ENCODE results near the gene SLC39A2. TPM values are rescaled to one million over a fixed set of nuclear protein-coding genes. Genes with fewer than 3 reads are reported as not detected.
"Not testable (repeated sequence)": the region's sequence is repeated elsewhere in the genome, so short reads cannot be mapped to it uniquely, and the experiment has no call there.

SLC39A2 gene
- total RNA-seq, 4 donors from 2014 or later, result 1.0 to 1.1 TPM; not detected in 2

DNA sequence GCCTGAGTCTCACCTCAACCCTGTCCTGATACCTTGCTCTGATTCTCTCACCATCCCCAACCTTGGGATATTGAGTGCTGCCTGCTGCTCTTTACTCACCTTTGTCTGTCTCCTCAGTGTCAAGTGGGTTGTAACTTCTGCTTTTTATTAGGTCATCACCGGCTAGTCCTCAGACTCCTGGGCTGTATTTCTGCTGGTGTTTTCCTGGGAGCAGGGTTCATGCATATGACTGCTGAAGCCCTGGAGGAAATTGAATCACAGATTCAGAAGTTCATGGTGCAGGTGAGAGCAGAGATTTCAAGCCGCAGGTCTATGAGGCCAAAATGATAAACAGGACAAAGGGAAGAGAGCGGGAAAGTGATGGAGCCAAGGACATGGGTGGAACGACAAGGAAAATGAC lies 498 bp downstream of the SLC39A2 start:
- Histone ChIP-seq H3K27ac (peak overlapping the region in 1 of 4 donors; percentile 32), H3K36me3 (peaks cover 0 to 26% (median 0%) of the 10 kb centered on the region in 3 donors), H3K4me3 (no peak overlapping the region), H3K27me3 (no peaks in the 10 kb centered on the region), H3K4me1 (peaks cover 0 to 19% (median 0%) of the 10 kb centered on the region in 4 donors), H3K9me3 (no peaks in the 10 kb centered on the region)
- no peak for TF ChIP-seq POLR2A (IDR thresholded peaks at IDR 0.05)
- TF ChIP-seq, protein P1, sequence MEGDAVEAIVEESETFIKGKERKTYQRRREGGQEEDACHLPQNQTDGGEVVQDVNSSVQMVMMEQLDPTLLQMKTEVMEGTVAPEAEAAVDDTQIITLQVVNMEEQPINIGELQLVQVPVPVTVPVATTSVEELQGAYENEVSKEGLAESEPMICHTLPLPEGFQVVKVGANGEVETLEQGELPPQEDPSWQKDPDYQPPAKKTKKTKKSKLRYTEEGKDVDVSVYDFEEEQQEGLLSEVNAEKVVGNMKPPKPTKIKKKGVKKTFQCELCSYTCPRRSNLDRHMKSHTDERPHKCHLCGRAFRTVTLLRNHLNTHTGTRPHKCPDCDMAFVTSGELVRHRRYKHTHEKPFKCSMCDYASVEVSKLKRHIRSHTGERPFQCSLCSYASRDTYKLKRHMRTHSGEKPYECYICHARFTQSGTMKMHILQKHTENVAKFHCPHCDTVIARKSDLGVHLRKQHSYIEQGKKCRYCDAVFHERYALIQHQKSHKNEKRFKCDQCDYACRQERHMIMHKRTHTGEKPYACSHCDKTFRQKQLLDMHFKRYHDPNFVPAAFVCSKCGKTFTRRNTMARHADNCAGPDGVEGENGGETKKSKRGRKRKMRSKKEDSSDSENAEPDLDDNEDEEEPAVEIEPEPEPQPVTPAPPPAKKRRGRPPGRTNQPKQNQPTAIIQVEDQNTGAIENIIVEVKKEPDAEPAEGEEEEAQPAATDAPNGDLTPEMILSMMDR (IDR thresholded peaks at IDR 0.05), result no peak
- no peak for DNase-seq

DNA sequence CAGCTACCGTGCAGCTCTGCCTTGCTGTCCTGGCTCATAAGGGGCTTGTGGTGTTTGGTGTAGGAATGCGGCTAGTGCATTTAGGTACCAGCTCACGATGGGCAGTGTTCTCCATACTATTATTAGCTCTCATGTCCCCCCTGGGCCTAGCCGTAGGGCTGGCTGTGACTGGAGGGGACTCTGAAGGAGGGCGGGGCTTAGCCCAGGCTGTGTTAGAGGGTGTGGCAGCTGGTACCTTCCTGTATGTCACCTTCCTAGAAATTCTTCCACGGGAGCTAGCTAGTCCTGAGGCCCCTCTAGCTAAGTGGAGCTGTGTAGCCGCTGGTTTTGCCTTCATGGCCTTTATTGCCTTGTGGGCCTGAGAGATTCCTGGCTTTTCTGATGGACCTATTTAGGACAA lies 2.1 kb downstream of the SLC39A2 start:
- no peak for DNase-seq
- Histone ChIP-seq H3K9me3 (no peaks in the 10 kb centered on the region), H3K27me3 (no peaks in the 10 kb centered on the region), H3K4me1 (peaks cover 0 to 12% (median 0%) of the 10 kb centered on the region in 4 donors), H3K27ac (no peak overlapping the region), H3K36me3 (peaks cover 0 to 9% (median 0%) of the 10 kb centered on the region in 3 donors), H3K4me3 (no peak overlapping the region)
- no peak for TF ChIP-seq POLR2A (IDR thresholded peaks at IDR 0.05)
- TF ChIP-seq, protein P1 (IDR thresholded peaks at IDR 0.05), result no peak

DNA sequence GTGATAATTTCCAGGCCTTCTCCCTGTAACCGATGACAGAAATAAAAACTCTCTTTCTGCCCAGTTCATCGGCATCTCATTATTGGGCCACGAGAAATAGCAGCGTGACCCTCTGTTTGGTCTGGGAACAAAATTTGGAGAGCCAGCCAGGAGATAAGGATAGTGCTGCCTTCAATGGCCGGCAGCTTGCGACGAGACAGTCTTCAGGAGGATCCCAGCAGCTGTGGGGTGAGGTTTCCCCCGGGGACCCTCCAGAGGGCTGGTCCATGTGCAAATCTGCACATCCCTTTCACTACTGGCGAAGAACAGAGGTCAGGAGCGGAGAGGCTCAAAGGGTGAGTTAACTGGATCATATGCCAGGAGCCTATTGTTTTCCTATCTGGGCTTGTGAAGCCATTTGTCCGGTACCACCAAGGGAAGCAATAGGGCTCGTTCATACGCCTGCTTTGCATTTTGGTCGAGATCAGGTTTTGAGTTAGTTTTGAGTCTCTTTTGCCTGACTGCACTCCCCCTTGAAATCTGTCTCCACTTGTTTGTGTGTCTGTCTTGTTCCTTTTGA lies 4.8 kb downstream of the SLC39A2 start:
- Histone ChIP-seq H3K36me3 (no peaks in the 10 kb centered on the region), H3K4me3 (no peak overlapping the region), H3K9me3 (no peaks in the 10 kb centered on the region), H3K27ac (no peak overlapping the region), H3K27me3 (no peaks in the 10 kb centered on the region), H3K4me1 (peaks cover 0 to 4% (median 0%) of the 10 kb centered on the region in 4 donors)
- DNase-seq, result no peak
- TF ChIP-seq, protein P1 (IDR thresholded peaks at IDR 0.05), result no peak
- TF ChIP-seq POLR2A (IDR thresholded peaks at IDR 0.05), result no peak

DNA sequence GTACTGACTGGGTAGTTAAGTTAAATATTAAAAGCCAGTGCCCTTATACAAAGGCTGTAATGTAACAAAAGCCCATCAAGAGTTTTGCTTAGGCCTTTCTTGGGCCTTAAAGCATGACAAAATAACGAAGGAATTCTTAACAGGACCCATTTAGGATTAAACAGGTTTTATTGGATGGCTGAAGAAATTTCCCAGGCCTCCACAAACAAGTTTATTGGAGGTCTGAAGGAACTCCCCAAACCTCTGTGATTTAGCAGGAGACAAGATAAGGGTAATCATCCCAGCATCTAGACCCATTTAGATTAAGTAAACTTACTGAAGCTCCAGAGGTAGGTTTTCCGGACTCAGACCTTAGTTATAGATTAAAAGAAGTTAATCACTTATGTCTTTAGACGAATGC lies 10.6 kb downstream of the SLC39A2 start:
- not testable (repeated sequence) for H3K4me1 ChIP-seq, H3K4me3 ChIP-seq, H3K36me3 ChIP-seq, H3K27ac ChIP-seq, H3K9me3 ChIP-seq, DNase-seq, H3K27me3 ChIP-seq

DNA sequence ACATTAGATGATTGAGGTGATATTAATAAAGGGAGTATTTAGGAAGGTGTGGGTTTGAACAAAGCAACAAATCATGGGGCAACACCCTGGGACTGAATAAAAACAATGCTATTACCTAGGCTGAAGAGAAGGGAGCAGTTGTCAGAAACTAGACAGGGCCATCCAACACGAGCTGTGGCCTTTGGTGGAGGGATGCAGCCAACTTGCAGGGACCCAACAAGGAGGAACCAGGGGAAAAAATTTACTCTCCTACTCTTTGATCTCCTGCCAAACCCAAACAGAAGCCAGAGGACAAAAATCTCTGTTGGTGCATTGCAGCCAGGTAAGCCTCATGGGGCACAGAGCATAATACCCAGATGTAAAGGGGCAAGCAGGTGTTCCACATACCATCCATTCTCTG lies 12.0 kb downstream of the SLC39A2 start:
- TF ChIP-seq, protein P1 (IDR thresholded peaks at IDR 0.05), result no peak
- TF ChIP-seq POLR2A (IDR thresholded peaks at IDR 0.05), result no peak
- Histone ChIP-seq H3K9me3 (no peaks in the 10 kb centered on the region), H3K4me3 (no peak overlapping the region), H3K4me1 (no peaks in the 10 kb centered on the region), H3K36me3 (no peaks in the 10 kb centered on the region), H3K27me3 (no peaks in the 10 kb centered on the region), H3K27ac (no peak overlapping the region)
- no peak for DNase-seq

DNA sequence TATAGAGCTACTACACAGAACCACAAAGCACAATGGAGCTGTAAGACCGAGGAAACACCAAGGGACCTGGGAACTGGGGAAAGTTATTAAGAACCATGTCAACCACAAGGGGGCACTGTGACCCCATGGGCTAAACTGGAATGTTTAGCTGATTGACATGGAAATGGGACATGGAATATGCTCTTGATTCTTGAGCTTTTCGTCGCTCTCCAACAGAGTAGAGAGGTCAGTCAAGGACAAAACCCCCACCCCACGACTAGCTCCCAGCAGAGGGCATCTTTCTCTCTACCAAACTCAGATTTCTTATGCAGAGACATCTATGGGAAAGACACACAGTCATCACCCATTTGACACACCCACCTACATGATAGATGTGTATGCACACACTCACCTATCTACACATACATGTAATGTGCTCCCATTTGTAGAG lies 15.7 kb downstream of the SLC39A2 start:
- no peak overlapping the region for H3K27ac ChIP-seq

More for the DNA sequence above, 15.7 kb downstream of the SLC39A2 start:
- Histone ChIP-seq H3K4me1 (no peaks in the 10 kb centered on the region), H3K9me3 (no peaks in the 10 kb centered on the region), H3K4me3 (no peak overlapping the region), H3K36me3 (peaks cover 0 to 32% (median 0%) of the 10 kb centered on the region in 3 donors), H3K27me3 (no peaks in the 10 kb centered on the region)
- peak; percentile 77 to 94 (median 80) for DNase-seq
- TF ChIP-seq POLR2A (IDR thresholded peaks at IDR 0.05), result no peak
- TF ChIP-seq, protein P1 (IDR thresholded peaks at IDR 0.05), result peak; percentile 83 to 98 (median 95)
